B cell (primary cell): ENCODE measurements around the gene NOXA1. TPM values are rescaled to one million over a fixed set of nuclear protein-coding genes. Genes with fewer than 3 reads are reported as not detected.

Source experiments
- ATAC-seq: fragments of 200-7000 bp; cut with Tn5 transposase; one replicate; pipeline ENCODE4 v1.10.0; 2021; ENCODE audit warnings: low read depth, mild to moderate bottlenecking, moderate number of reproducible peaks, moderate library complexity
- CTCF ChIA-PET: fragments of 350-600 bp; sonication (Branson Sonifier 250); formaldehyde crosslinking; loops from one replicate; lab custom pipeline; 2021; ENCODE audit warnings: antibody characterized with exemption, inconsistent platforms; lab: Charles Lee
- POLR2A ChIA-PET: fragments of 350-600 bp; sonication (Branson Sonifier 250); formaldehyde crosslinking; loops from one replicate; lab custom pipeline; 2021; ENCODE audit warnings: antibody characterized with exemption; lab: Charles Lee
- DNase-seq: peaks from one replicate; pipeline ENCODE4 v3.0.0; 2013
- H2AFZ ChIP-seq: 2 replicates; pipeline ENCODE4 v1.6.1; 2012; ENCODE audit warnings: mild to moderate bottlenecking, low read depth, low read length; ENCODE audit not compliant: insufficient read depth, poor library complexity, severe bottlenecking
- H3K27ac ChIP-seq, 2 donors: 1 replicate in 1 of 2; 2 replicates in 1 of 2; pipeline ENCODE4 v1.5.1; 2012 to 2013; ENCODE audit warnings: low read length in 2 of 2, mild to moderate bottlenecking in 2 of 2, moderate library complexity in 1 of 2
- H3K27me3 ChIP-seq, 4 experiments: fragments of 200-600 bp in 1 of 4; sonication (generic) in 1 of 4; replicated peaks in 1 of 4; 1 replicate in 2 of 4; 2 replicates in 2 of 4; pipeline versions ENCODE4 v1.6.1 to v1.7.0; 2013 to 2016; ENCODE audit warnings: low read length in 3 of 4, mild to moderate bottlenecking in 2 of 4, mixed read lengths in 1 of 4, moderate library complexity in 1 of 4; ENCODE audit not compliant: insufficient read depth in 4 of 4, control insufficient read depth in 3 of 4; ENCODE audit errors: control extremely low read depth in 1 of 4
- H3K36me3 ChIP-seq, 2 experiments: replicated peaks in 1 of 2; 1 replicate in 1 of 2; 2 replicates in 1 of 2; pipeline versions ENCODE4 v1.6.1 to v1.7.1; 2013; ENCODE audit warnings: low read length in 1 of 2; ENCODE audit not compliant: insufficient read depth in 2 of 2, control insufficient read depth in 1 of 2; ENCODE audit errors: control extremely low read depth in 1 of 2, extremely low read depth in 1 of 2
- H3K4me1 ChIP-seq, 2 donors: fragments of 200-600 bp in 1 of 2; sonication (generic) in 1 of 2; 1 replicate in 1 of 2; 2 replicates in 1 of 2; pipeline versions ENCODE4 v1.5.1 to v1.6.1; 2013 to 2017; ENCODE audit warnings: low read length in 2 of 2; ENCODE audit not compliant: control insufficient read depth in 2 of 2, insufficient read depth in 2 of 2
- H3K4me2 ChIP-seq: replicated peaks from 2 replicates; pipeline ENCODE3; 2012; ENCODE audit warnings: mild to moderate bottlenecking, low read depth, low read length; ENCODE audit not compliant: poor library complexity, severe bottlenecking
- H3K4me3 ChIP-seq, 5 experiments: fragments of 200-600 bp in 1 of 5; sonication (generic) in 1 of 5; 1 replicate in 3 of 5; 2 replicates in 2 of 5; pipeline versions ENCODE4 v1.5.1 to v1.7.0; 2011 to 2016; ENCODE audit warnings: low read length in 4 of 5, mild to moderate bottlenecking in 4 of 5, low read depth in 2 of 5, control low read depth in 1 of 5, moderate library complexity in 1 of 5; ENCODE audit not compliant: insufficient read depth in 1 of 5; ENCODE audit errors: control extremely low read depth in 1 of 5, extremely low read depth in 1 of 5
- H3K79me2 ChIP-seq: fragments of 200-600 bp; sonication (generic); one replicate; pipeline ENCODE4 v1.6.0; 2016; ENCODE audit warnings: low read length; ENCODE audit not compliant: control insufficient read depth, insufficient read depth
- H3K9ac ChIP-seq: fragments of 200-600 bp; sonication (generic); 2 replicates; pipeline ENCODE4 v1.6.1; 2017; ENCODE audit warnings: mild to moderate bottlenecking, low read length, moderate library complexity
- H3K9me3 ChIP-seq, 3 donors: one replicate each; pipeline versions ENCODE4 v1.6.1 to v1.7.1; 2013; ENCODE audit warnings: low read length in 2 of 3; ENCODE audit not compliant: control insufficient read depth in 2 of 3, insufficient read depth in 1 of 3; ENCODE audit errors: control extremely low read depth in 1 of 3
- H4K20me1 ChIP-seq: 2 replicates; pipeline ENCODE4 v1.6.0; 2012; ENCODE audit warnings: mild to moderate bottlenecking, low read length; ENCODE audit not compliant: insufficient read depth, control insufficient read depth, poor library complexity, severe bottlenecking
- H3K27ac Mint-ChIP-seq: one replicate; pipeline ENCODE4 v1.8.0; 2021; ENCODE audit warnings: mixed read lengths
- H3K27me3 Mint-ChIP-seq: one replicate; pipeline ENCODE4 v1.8.0; 2021; ENCODE audit warnings: mixed read lengths
- H3K4me1 Mint-ChIP-seq: one replicate; pipeline ENCODE4 v1.8.0; 2021; ENCODE audit warnings: mixed read lengths
- H3K4me3 Mint-ChIP-seq: one replicate; pipeline ENCODE4 v1.8.0; 2021; ENCODE audit warnings: mixed read lengths
- H3K9me3 Mint-ChIP-seq: one replicate; pipeline ENCODE4 v1.8.0; 2022; ENCODE audit warnings: mixed read lengths; ENCODE audit not compliant: insufficient read depth
- CTCF ChIP-seq: fragments of 200-600 bp; IDR thresholded peaks from one replicate; pipeline ENCODE4 v1.8.0; 2022; ENCODE audit warnings: antibody characterized with exemption, mild to moderate bottlenecking
- EZH2 ChIP-seq: IDR thresholded peaks from 2 replicates; pipeline ENCODE4 v1.6.1; 2012; ENCODE audit warnings: borderline replicate concordance, low read depth, mild to moderate bottlenecking, moderate library complexity, low read length; ENCODE audit not compliant: insufficient read depth, poor library complexity, severe bottlenecking
- WGBS: methylation state at CpG from one replicate; pipeline ENCODE4 v1.1.5; 2013; ENCODE audit warnings: missing lambda C conversion rate; ENCODE audit not compliant: insufficient coverage; 5-methylcytosine and 5-hydroxymethylcytosine counted together
- intact Hi-C: fragments of 100-400 bp; cut with micrococcal nuclease; formaldehyde crosslinking; loops from one replicate; pipeline ENCODE4 v1.10.0; 2022
- polyA plus RNA-seq: library from polyadenylated mRNA; depleted of rRNA; stranded (reverse); fragments of >200 nt; gene quantifications from 2 replicates; pipeline ENCODE4 v1.2.3, GENCODE V29; 2012
- total RNA-seq, 2 donors: library from RNA; stranded (reverse); fragments of 120-200 nt in 1 of 2; gene quantifications; 1 replicate in 1 of 2; 2 replicates in 1 of 2; pipeline versions ENCODE4 v1.2.3 to v1.2.4, GENCODE V29; 2013 to 2022

NOXA1 gene
- total and polyA plus RNA-seq, 2 donors (not counting 1 experiment from before 2014, with no cell fraction given), result 5.7 to 7.7 TPM

DNA sequence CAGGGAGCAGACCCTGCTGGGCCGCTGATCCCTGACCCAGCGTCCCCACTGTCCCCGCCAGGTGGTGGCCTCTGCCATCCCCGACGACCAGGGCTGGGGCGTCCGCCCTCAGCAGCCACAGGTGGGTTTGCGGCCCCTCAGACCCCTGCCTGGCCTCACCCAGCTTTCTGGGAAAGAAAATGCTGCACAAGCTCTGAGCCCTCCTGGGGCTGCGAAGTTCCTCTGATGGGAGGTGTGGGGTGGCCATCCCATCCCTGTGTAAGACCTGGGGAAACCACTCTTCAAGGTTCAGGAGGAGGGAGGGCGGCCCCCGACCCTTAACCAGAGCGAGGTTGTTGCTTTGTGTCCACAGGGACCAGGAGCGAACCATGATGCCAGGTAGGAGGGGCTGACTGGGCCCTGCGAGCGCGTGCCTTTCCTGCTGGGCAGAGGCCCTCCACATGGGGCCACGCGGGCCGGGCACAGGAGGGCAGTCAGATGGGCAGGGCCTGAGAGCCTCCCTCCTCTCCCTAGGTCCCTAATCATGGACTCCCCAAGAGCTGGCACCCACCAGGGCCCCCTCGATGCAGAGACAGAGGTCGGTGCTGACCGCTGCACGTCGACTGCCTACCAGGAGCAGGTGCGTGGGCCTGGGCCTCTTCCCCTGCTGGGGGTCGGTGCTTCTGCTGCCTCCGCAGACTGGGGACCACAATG, 7.7 kb downstream of the NOXA1 start:
- H3K4me1 Mint-ChIP-seq, result peaks cover 10% of the 10 kb centered on the region
- ATAC-seq, result no peak
- ChIA-PET CTCF (interaction anchor here (1.2 kb wide), 1 partner anchor 129 kb away, joined by 3 read pairs; the partner anchor contains the start of gene NRARP), POLR2A (no interaction called here)
- no peak overlapping the region for H3K27ac ChIP-seq
- H3K27ac Mint-ChIP-seq, result no peak overlapping the region
- peak overlapping the region in 1 of 5 experiments; percentile 36 for H3K4me3 ChIP-seq
- no peaks in the 10 kb centered on the region for H3K79me2 ChIP-seq
- H3K9me3 Mint-ChIP-seq, result no peaks in the 10 kb centered on the region
- TF ChIP-seq EZH2 (no peak), CTCF (no peak)
- no peak for DNase-seq
- no peak overlapping the region for H2AFZ ChIP-seq
- peak overlapping the region; percentile 28 for H3K9ac ChIP-seq
- H3K4me2 ChIP-seq, result peak overlapping the region; percentile 67
- H4K20me1 ChIP-seq, result no peaks in the 10 kb centered on the region
- peaks cover 0 to 35% (median 8%) of the 10 kb centered on the region in 4 experiments for H3K27me3 ChIP-seq
- peak overlapping the region; percentile 26 for H3K4me3 Mint-ChIP-seq
- peaks cover 24 to 26% of the 10 kb centered on the region in 2 donors for H3K4me1 ChIP-seq
- peaks cover 0 to 13% (median 0%) of the 10 kb centered on the region in 3 donors for H3K9me3 ChIP-seq
- WGBS, result 55% methylated on average over 25 of the region's 27 CpGs
- no peaks in the 10 kb centered on the region for H3K36me3 ChIP-seq
- intact Hi-C loops, result no loop called here
- no peaks in the 10 kb centered on the region for H3K27me3 Mint-ChIP-seq

GRCh38 chr9:137431416-137431931, 8.3 kb downstream of the NOXA1 start:
- TF ChIP-seq CTCF (no peak), EZH2 (no peak)
- peaks cover 0 to 35% (median 8%) of the 10 kb centered on the region in 4 experiments for H3K27me3 ChIP-seq
- no peak overlapping the region for H3K27ac ChIP-seq
- H3K4me3 ChIP-seq, result no peak overlapping the region
- Mint-ChIP-seq H3K9me3 (no peaks in the 10 kb centered on the region), H3K4me1 (peaks cover 10% of the 10 kb centered on the region), H3K27ac (no peak overlapping the region), H3K4me3 (no peak overlapping the region), H3K27me3 (no peaks in the 10 kb centered on the region)
- ChIA-PET POLR2A (no interaction called here), CTCF (no interaction called here)
- DNase-seq, result no peak
- H3K4me2 ChIP-seq, result no peak overlapping the region
- H3K79me2 ChIP-seq, result no peaks in the 10 kb centered on the region
- no peak overlapping the region for H2AFZ ChIP-seq
- no peaks in the 10 kb centered on the region for H4K20me1 ChIP-seq
- no peaks in the 10 kb centered on the region for H3K36me3 ChIP-seq
- H3K4me1 ChIP-seq, result peaks cover 24 to 26% of the 10 kb centered on the region in 2 donors
- no peak overlapping the region for H3K9ac ChIP-seq
- H3K9me3 ChIP-seq, result peaks cover 0 to 13% (median 0%) of the 10 kb centered on the region in 3 donors
- intact Hi-C loops, result no loop called here
- 56% methylated on average over 21 of the region's 21 CpGs for WGBS
- ATAC-seq, result no peak
